H9 (cell line): ENCODE measurements around the gene SKIC2. TPM values are rescaled to one million over a fixed set of nuclear protein-coding genes. Genes with fewer than 3 reads are reported as not detected.

Experiments
- DNase-seq: peaks from one replicate; pipeline ENCODE4 v3.0.0-alpha.2; 2017
- H2AFZ ChIP-seq: one replicate; pipeline ENCODE4 v1.6.1; 2013; ENCODE audit warnings: mild to moderate bottlenecking, low read length, control low read depth, moderate library complexity
- H2AK5ac ChIP-seq: 2 replicates; pipeline ENCODE4 v1.6.1; 2013; ENCODE audit warnings: low read length, control low read depth, mixed read lengths; ENCODE audit not compliant: insufficient read length
- H2BK120ac ChIP-seq: one replicate; pipeline ENCODE4 v1.6.1; 2013; ENCODE audit warnings: low read depth, mild to moderate bottlenecking, low read length, control low read depth, inconsistent platforms; ENCODE audit not compliant: poor library complexity, severe bottlenecking
- H2BK12ac ChIP-seq: 2 replicates; pipeline ENCODE4 v1.6.1; 2013; ENCODE audit warnings: low read length, control low read depth, mixed read lengths, low read depth; ENCODE audit not compliant: insufficient read length
- H2BK15ac ChIP-seq: 2 replicates; pipeline ENCODE4 v1.6.1; 2013; ENCODE audit warnings: low read depth, low read length, control low read depth
- H2BK20ac ChIP-seq: one replicate; pipeline ENCODE4 v1.6.1; 2013; ENCODE audit warnings: low read depth, mild to moderate bottlenecking, low read length, control low read depth, inconsistent platforms; ENCODE audit not compliant: poor library complexity, severe bottlenecking
- H2BK5ac ChIP-seq: 2 replicates; pipeline ENCODE4 v1.6.1; 2013; ENCODE audit warnings: low read length, control low read depth, mixed read lengths; ENCODE audit not compliant: insufficient read length
- H3K14ac ChIP-seq: 2 replicates; pipeline ENCODE4 v1.6.1; 2013; ENCODE audit warnings: low read length, control low read depth; ENCODE audit not compliant: insufficient read depth
- H3K18ac ChIP-seq: 2 replicates; pipeline ENCODE4 v1.6.1; 2013; ENCODE audit warnings: low read depth, mild to moderate bottlenecking, mixed read lengths, low read length, control low read depth; ENCODE audit not compliant: insufficient read length
- H3K23ac ChIP-seq: 2 replicates; pipeline ENCODE4 v1.6.1; 2013; ENCODE audit warnings: low read length, control low read depth, mixed read lengths, low read depth; ENCODE audit not compliant: insufficient read length
- H3K23me2 ChIP-seq: 2 replicates; pipeline ENCODE4 v1.6.1; 2013; ENCODE audit warnings: low read depth, mild to moderate bottlenecking, mixed read lengths, low read length, control low read depth; ENCODE audit not compliant: insufficient read length, poor library complexity, severe bottlenecking
- H3K27ac ChIP-seq: 2 replicates; pipeline ENCODE4 v1.5.1; 2013; ENCODE audit warnings: low read length, control low read depth, mixed read lengths, low read depth; ENCODE audit not compliant: insufficient read length
- H3K27me3 ChIP-seq: 2 replicates; pipeline ENCODE4 v1.6.1; 2013; ENCODE audit warnings: low read length, control low read depth, inconsistent platforms; ENCODE audit not compliant: insufficient read depth
- H3K4ac ChIP-seq: 2 replicates; pipeline ENCODE4 v1.6.1; 2013; ENCODE audit warnings: low read depth, mild to moderate bottlenecking, control low read depth, inconsistent platforms, low read length, moderate library complexity
- H3K4me1 ChIP-seq: 2 replicates; pipeline ENCODE4 v1.6.1; 2013; ENCODE audit warnings: low read length, control low read depth, inconsistent platforms; ENCODE audit not compliant: insufficient read depth
- H3K4me2 ChIP-seq: 2 replicates; pipeline ENCODE4 v1.6.1; 2013; ENCODE audit warnings: low read length, control low read depth, mixed read lengths; ENCODE audit not compliant: insufficient read length, insufficient read depth
- H3K56ac ChIP-seq: 2 replicates; pipeline ENCODE4 v1.6.1; 2013; ENCODE audit warnings: low read depth, mild to moderate bottlenecking, mixed read lengths, low read length, control low read depth; ENCODE audit not compliant: insufficient read length
- H3K79me1 ChIP-seq: 2 replicates; pipeline ENCODE4 v1.6.1; 2013; ENCODE audit warnings: low read depth, mild to moderate bottlenecking, moderate library complexity, low read length, control low read depth, inconsistent platforms; ENCODE audit not compliant: insufficient read depth, poor library complexity, severe bottlenecking
- H3K79me2 ChIP-seq: 2 replicates; pipeline ENCODE4 v1.6.1; 2013; ENCODE audit warnings: low read length, control low read depth, inconsistent platforms; ENCODE audit not compliant: insufficient read depth
- H3K9ac ChIP-seq: 2 replicates; pipeline ENCODE4 v1.6.1; 2013; ENCODE audit warnings: low read length, control low read depth, mixed read lengths; ENCODE audit not compliant: insufficient read length; ENCODE audit errors: extremely low read depth
- H3K9me3 ChIP-seq: one replicate; pipeline ENCODE4 v1.6.1; 2013; ENCODE audit warnings: low read depth, low read length, inconsistent platforms; ENCODE audit not compliant: control insufficient read depth
- H3T11ph ChIP-seq: one replicate; pipeline ENCODE4 v1.6.1; 2013; ENCODE audit warnings: mild to moderate bottlenecking, low read length, control low read depth, inconsistent platforms
- H4K20me1 ChIP-seq: one replicate; pipeline ENCODE4 v1.6.1; 2013; ENCODE audit not compliant: control insufficient read depth, insufficient read length, insufficient read depth
- H4K5ac ChIP-seq: 2 replicates; pipeline ENCODE4 v1.6.1; 2013; ENCODE audit warnings: low read depth, mild to moderate bottlenecking, mixed read lengths, low read length, control low read depth; ENCODE audit not compliant: insufficient read length
- H4K8ac ChIP-seq: replicated peaks from 2 replicates; pipeline ENCODE4 v1.6.1; 2013; ENCODE audit warnings: low read length, control low read depth, mixed read lengths, low read depth; ENCODE audit not compliant: insufficient read length
- H4K91ac ChIP-seq: 2 replicates; pipeline ENCODE4 v1.6.1; 2013; ENCODE audit warnings: low read depth, mild to moderate bottlenecking, moderate library complexity, mixed read lengths, low read length, control low read depth; ENCODE audit not compliant: insufficient read length
- H3K27ac Mint-ChIP-seq, 3 experiments: 2 replicates in 2 of 3; 3 replicates in 1 of 3; pipeline ENCODE4 v1.8.0; 2020 to 2021; ENCODE audit warnings: mixed read lengths in 3 of 3, mild to moderate bottlenecking in 1 of 3, moderate library complexity in 1 of 3
- H3K27me3 Mint-ChIP-seq: 2 replicates; pipeline ENCODE4 v1.8.0; 2021; ENCODE audit warnings: low read depth, mild to moderate bottlenecking, moderate library complexity, mixed read lengths
- H3K36me3 Mint-ChIP-seq, 3 experiments: 2 replicates in 2 of 3; 3 replicates in 1 of 3; pipeline ENCODE4 v1.8.0; 2020 to 2021; ENCODE audit warnings: low read depth in 3 of 3, mixed read lengths in 3 of 3; ENCODE audit not compliant: insufficient read depth in 1 of 3
- H3K4me1 Mint-ChIP-seq, 2 experiments: 2 replicates each; pipeline ENCODE4 v1.8.0; 2020; ENCODE audit warnings: mixed read lengths in 2 of 2
- H3K4me3 Mint-ChIP-seq, 2 experiments: 2 replicates in 1 of 2; 3 replicates in 1 of 2; pipeline ENCODE4 v1.8.0; 2020 to 2021; ENCODE audit warnings: mild to moderate bottlenecking in 2 of 2, mixed read lengths in 2 of 2, moderate library complexity in 1 of 2
- H3K9me3 Mint-ChIP-seq, 2 experiments: 2 replicates in 1 of 2; 3 replicates in 1 of 2; pipeline ENCODE4 v1.8.0; 2020; ENCODE audit warnings: mild to moderate bottlenecking in 2 of 2, mixed read lengths in 2 of 2, moderate library complexity in 1 of 2
- WGBS: extraction: QIAGEN DNeasy Blood & Tissue Kit; methylation state at CpG from one replicate; pipeline ENCODE4 v1.1.7; 2013; ENCODE audit warnings: missing lambda C conversion rate, low lambda C conversion rate, mixed read lengths; ENCODE audit not compliant: insufficient read length; ENCODE audit errors: extremely low coverage; 5-methylcytosine and 5-hydroxymethylcytosine counted together
- total RNA-seq: library from RNA; stranded (reverse); gene quantifications from 2 replicates; pipeline ENCODE4 v1.2.1, GENCODE V29; 2021
- TF ChIP-seq, protein P1 (sequence below): fragments of 200-600 bp; sonication (generic); conservative IDR thresholded peaks from 3 replicates; pipeline ENCODE4 v1.8.0; 2021; ENCODE audit warnings: antibody characterized with exemption, mild to moderate bottlenecking

Gene SKIC2
- total RNA-seq, 1 experiment from 2014 or later: 86.2 TPM

GRCh38 chr6:31948753-31949413 is 10.1 kb upstream of the SKIC2 start:
- Histone ChIP-seq H3K23ac (no peak overlapping the region), H2BK20ac (no peak overlapping the region), H2BK12ac (no peak overlapping the region), H4K20me1 (peaks cover 2% of the 10 kb centered on the region), H3K23me2 (no peaks in the 10 kb centered on the region), H3K18ac (no peak overlapping the region), H4K5ac (no peak overlapping the region), H3K4me2 (no peak overlapping the region), H3K79me1 (no peaks in the 10 kb centered on the region), H3T11ph (no peak overlapping the region), H3K9me3 (no peaks in the 10 kb centered on the region), H2BK5ac (no peak overlapping the region), H3K27me3 (no peaks in the 10 kb centered on the region), H2BK120ac (no peak overlapping the region), H3K79me2 (no peaks in the 10 kb centered on the region), H3K27ac (no peak overlapping the region), H3K14ac (no peak overlapping the region), H2AFZ (no peak overlapping the region), H4K91ac (no peak overlapping the region), H3K56ac (no peak overlapping the region), H2AK5ac (no peak overlapping the region), H4K8ac (no peak overlapping the region), H2BK15ac (no peak overlapping the region), H3K9ac (no peak overlapping the region), H3K4me1 (no peaks in the 10 kb centered on the region), H3K4ac (no peak overlapping the region)
- WGBS: no CpG with 5 or more reads among the region's 6 CpGs
- DNase-seq: no peak
- Mint-ChIP-seq H3K4me3 (no peak overlapping the region), H3K4me1 (peaks cover 5 to 8% of the 10 kb centered on the region in 2 experiments; a peak in 3 of 4 replicates), H3K36me3 (peaks cover 8 to 37% (median 21%) of the 10 kb centered on the region in 3 experiments; a peak in 6 of 7 replicates), H3K27ac (peak overlapping the region in 1 of 3 experiments; percentile 3; a peak in 2 of 7 replicates), H3K9me3 (no peaks in the 10 kb centered on the region), H3K27me3 (peaks cover 43% of the 10 kb centered on the region)
- TF ChIP-seq, protein P1, sequence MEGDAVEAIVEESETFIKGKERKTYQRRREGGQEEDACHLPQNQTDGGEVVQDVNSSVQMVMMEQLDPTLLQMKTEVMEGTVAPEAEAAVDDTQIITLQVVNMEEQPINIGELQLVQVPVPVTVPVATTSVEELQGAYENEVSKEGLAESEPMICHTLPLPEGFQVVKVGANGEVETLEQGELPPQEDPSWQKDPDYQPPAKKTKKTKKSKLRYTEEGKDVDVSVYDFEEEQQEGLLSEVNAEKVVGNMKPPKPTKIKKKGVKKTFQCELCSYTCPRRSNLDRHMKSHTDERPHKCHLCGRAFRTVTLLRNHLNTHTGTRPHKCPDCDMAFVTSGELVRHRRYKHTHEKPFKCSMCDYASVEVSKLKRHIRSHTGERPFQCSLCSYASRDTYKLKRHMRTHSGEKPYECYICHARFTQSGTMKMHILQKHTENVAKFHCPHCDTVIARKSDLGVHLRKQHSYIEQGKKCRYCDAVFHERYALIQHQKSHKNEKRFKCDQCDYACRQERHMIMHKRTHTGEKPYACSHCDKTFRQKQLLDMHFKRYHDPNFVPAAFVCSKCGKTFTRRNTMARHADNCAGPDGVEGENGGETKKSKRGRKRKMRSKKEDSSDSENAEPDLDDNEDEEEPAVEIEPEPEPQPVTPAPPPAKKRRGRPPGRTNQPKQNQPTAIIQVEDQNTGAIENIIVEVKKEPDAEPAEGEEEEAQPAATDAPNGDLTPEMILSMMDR: no peak
